ENCODE results near the gene SMCO3. TPM values are rescaled to one million over a fixed set of nuclear protein-coding genes. Genes with fewer than 3 reads are reported as not detected.

Gene SMCO3
- total and polyA plus RNA-seq, 2 of the 8 experiments (the other 6 are each of a cell fraction or from before 2014, with no cell fraction given) = not detected

- no peaks in the 10 kb centered on the region for H3K79me1 ChIP-seq (ENCODE audit: low read depth, low read length)
- H2BK120ac ChIP-seq (replicated peaks; ENCODE audit: low read depth, low read length) = no peak overlapping the region
- H2BK20ac ChIP-seq (ENCODE audit: low read length) = no peak overlapping the region
- no peaks in the 10 kb centered on the region for H3K79me2 ChIP-seq (ENCODE audit: control insufficient read depth in 1 of 2, insufficient read depth in 2 of 2, low read length in 2 of 2)
- no peak overlapping the region for H2AFZ ChIP-seq (ENCODE audit: low read length)
- H3K9me3 ChIP-seq (ENCODE audit: insufficient read depth in 2 of 2, low read depth in 1 of 2, low read length in 1 of 2) = no peaks in the 10 kb centered on the region
- no peak overlapping the region for H2BK12ac ChIP-seq (ENCODE audit: low read depth, low read length)
- H2BK15ac ChIP-seq (ENCODE audit: low read length) = no peak overlapping the region
- H3K4me3 ChIP-seq (ENCODE audit: extremely low read depth in 1 of 4, insufficient read depth in 2 of 4, low read depth in 3 of 4, low read length in 4 of 4) = no peak overlapping the region
- H3K4me2 ChIP-seq (ENCODE audit: insufficient read depth in 1 of 2, low read depth in 2 of 2, low read length in 2 of 2) = no peak overlapping the region
- DNase-seq (ENCODE audit: low read depth in 1 of 2, low spot score in 2 of 2) = no peak
- H4K5ac ChIP-seq (ENCODE audit: insufficient read length, low read depth, low read length) = no peak overlapping the region
- no peak for FAIRE-seq
- no peaks in the 10 kb centered on the region for H4K20me1 ChIP-seq (replicated peaks in 1 of 2; ENCODE audit: control insufficient read depth in 1 of 2, insufficient read depth in 2 of 2, low read length in 2 of 2)
- no peak overlapping the region for H3K18ac ChIP-seq (ENCODE audit: extremely low read depth, low read length)
- H3K36me3 ChIP-seq (ENCODE audit: control insufficient read depth in 2 of 4, insufficient read depth in 4 of 4, low read length in 3 of 4) = no peaks in the 10 kb centered on the region
- H2BK5ac ChIP-seq (ENCODE audit: low read depth, low read length) = no peak overlapping the region
- H3K23me2 ChIP-seq (ENCODE audit: low read depth, low read length) = no peaks in the 10 kb centered on the region
- H3K27ac ChIP-seq (ENCODE audit: low read depth, low read length) = no peak overlapping the region
- WGBS, 2 experiments (ENCODE audit: extremely low coverage in 1 of 2, insufficient coverage in 1 of 2, insufficient read length in 1 of 2, insufficient replicate concordance in 2 of 2, low coverage in 1 of 2, low lambda C conversion rate in 2 of 2, missing lambda C conversion rate in 1 of 2) = 87% methylated on average over 2 of the region's 2 CpGs; no CpG with 5 or more reads in 1 of the 2 experiments
- H3K56ac ChIP-seq (replicated peaks; ENCODE audit: insufficient read length, low read depth, low read length) = no peak overlapping the region
- POLR2A ChIA-PET (ENCODE audit: partially characterized antibody) = interaction anchor here (0.6 kb wide), 1 partner anchor 843 kb away, joined by 3 read pairs; no protein-coding TSS in a partner anchor
- H3K27me3 ChIP-seq (replicated peaks in 1 of 4; ENCODE audit: control insufficient read depth in 3 of 4, extremely low read depth in 1 of 4, insufficient read depth in 3 of 4, low read length in 3 of 4) = no peaks in the 10 kb centered on the region
- no peak overlapping the region for H2AK5ac ChIP-seq (ENCODE audit: low read depth, low read length)
- no peak overlapping the region for H3K14ac ChIP-seq (ENCODE audit: insufficient read length)
- no peak overlapping the region for H4K91ac ChIP-seq (replicated peaks; ENCODE audit: insufficient read length, low read length)
- H4K8ac ChIP-seq (ENCODE audit: extremely low read depth, insufficient read depth, low read length) = no peak overlapping the region
- H3K9ac ChIP-seq (replicated peaks in 1 of 4; ENCODE audit: extremely low read depth in 1 of 4, low read depth in 3 of 4, low read length in 3 of 4) = no peak overlapping the region
- no peak overlapping the region for H3K4ac ChIP-seq (replicated peaks; ENCODE audit: insufficient read length, low read depth, low read length)
- no peak overlapping the region for H3K23ac ChIP-seq (ENCODE audit: insufficient read length)
- H3K4me1 ChIP-seq (replicated peaks in 1 of 4; ENCODE audit: control insufficient read depth in 3 of 4, insufficient read depth in 4 of 4, low read length in 3 of 4) = peaks cover 0 to 6% (median 0%) of the 10 kb centered on the region in 4 experiments; a peak in 2 of 7 replicates
- CTCF ChIA-PET (ENCODE audit: partially characterized antibody) = interaction anchor here (0.6 to 6.7 kb wide), 5 partner anchors 42 to 225 kb away, joined by 3 to 116 read pairs (median 4); no protein-coding TSS in a partner anchor
- no peak for TF ChIP-seq TAF1 (IDR thresholded peaks at IDR 0.05; ENCODE audit: low read depth, low read length)
- TF ChIP-seq SP1 (IDR thresholded peaks at IDR 0.05; ENCODE audit: low read depth, low read length) = no peak
- no peak for TF ChIP-seq HDAC2 (IDR thresholded peaks at IDR 0.05; ENCODE audit: borderline replicate concordance in 1 of 2, low read depth in 2 of 2, low read length in 2 of 2)
- no peak for TF ChIP-seq E2F6 (IDR thresholded peaks at IDR 0.05)
- no peak for TF ChIP-seq JUN (IDR thresholded peaks at IDR 0.05; ENCODE audit: low read depth, low read length)
- no peak for TF ChIP-seq EP300 (IDR thresholded peaks at IDR 0.05; ENCODE audit: borderline replicate concordance in 1 of 2, low read depth in 2 of 2, low read length in 2 of 2)
- no peak for TF ChIP-seq RNF2 (IDR thresholded peaks at IDR 0.05; ENCODE audit: borderline replicate concordance, low read depth, low read length, missing control alignments, poor library complexity, severe bottlenecking)
- no peak for TF ChIP-seq TAF7 (optimal IDR thresholded peaks at IDR 0.05; ENCODE audit: borderline replicate concordance, low read depth, low read length)
- no peak for TF ChIP-seq CHD1 (IDR thresholded peaks at IDR 0.05; ENCODE audit: low read depth, low read length)
- no peak for TF ChIP-seq CBX5 (IDR thresholded peaks at IDR 0.05; ENCODE audit: low read depth, low read length)
- no peak for TF ChIP-seq SUZ12 (IDR thresholded peaks at IDR 0.05; ENCODE audit: low read length)
- no peak for TF ChIP-seq HDAC6 (IDR thresholded peaks at IDR 0.05; ENCODE audit: low read depth, low read length)
- TF ChIP-seq RBBP5 (IDR thresholded peaks at IDR 0.05; ENCODE audit: borderline replicate concordance, low read depth, low read length) = no peak
Observed at GRCh38 chr12:14849661-14850060, 35.7 kb upstream of the SMCO3 start.

Measured in H1 (cell line).